GM18861 (cell line): ENCODE results near the gene RGL1.

Experiments used
- ATAC-seq: cut with Tn5 transposase; IDR thresholded peaks from one replicate; pipeline ENCODE4 v1.9.1; 2021; ENCODE audit not compliant: unreplicated experiment

RGL1 gene

GRCh38 chr1:183914276-183914675 lies 109.4 kb downstream of the RGL1 start:
- no peak for ATAC-seq

GRCh38 chr1:183914891-183915290 lies 110.0 kb downstream of the RGL1 start:
- ATAC-seq = no peak

GRCh38 chr1:183915625-183916510 lies 110.9 kb downstream of the RGL1 start:
- ATAC-seq = peak; percentile 29

- no peak for ATAC-seq
Measured at GRCh38 chr1:183916574-183916973, 111.7 kb downstream of the RGL1 start.

- no peak for ATAC-seq
Measured at GRCh38 chr1:183918589-183918988, 113.7 kb downstream of the RGL1 start.

- ATAC-seq = no peak
Measured at GRCh38 chr1:183920651-183921050, 115.7 kb downstream of the RGL1 start.

GRCh38 chr1:183922197-183922596 lies 117.3 kb downstream of the RGL1 start:
- ATAC-seq = no peak

- no peak for ATAC-seq
Measured at GRCh38 chr1:183925947-183926346, 121.0 kb downstream of the RGL1 start.

- no peak for ATAC-seq
Measured at GRCh38 chr1:183926983-183927382, 122.1 kb downstream of the RGL1 start.

GRCh38 chr1:183931646-183932271 lies 126.8 kb downstream of the RGL1 start:
- no peak for ATAC-seq

- ATAC-seq = no peak
Measured at GRCh38 chr1:183932412-183932811, 127.5 kb downstream of the RGL1 start.

GRCh38 chr1:183933528-183934179 lies 128.7 kb downstream of the RGL1 start:
- ATAC-seq = no peak

- no peak for ATAC-seq
Measured at GRCh38 chr1:183934314-183934713, 129.4 kb downstream of the RGL1 start.

GRCh38 chr1:183936009-183936408 lies 131.1 kb downstream of the RGL1 start:
- ATAC-seq = no peak

GRCh38 chr1:183936791-183937190 lies 131.9 kb downstream of the RGL1 start:
- ATAC-seq = no peak

- ATAC-seq = no peak
Measured at GRCh38 chr1:183937611-183938010, 132.7 kb downstream of the RGL1 start.

- no peak for ATAC-seq
Measured at GRCh38 chr1:183941001-183941400, 136.1 kb downstream of the RGL1 start.

GRCh38 chr1:183942933-183943693 lies 138.2 kb downstream of the RGL1 start:
- peak; percentile 95 for ATAC-seq

- no peak for ATAC-seq
Measured at GRCh38 chr1:183945428-183946319, 140.8 kb downstream of the RGL1 start.

GRCh38 chr1:183946320-183946613 lies 141.3 kb downstream of the RGL1 start:
- no peak for ATAC-seq
